ENCODE data around the gene THAP7. TPM values are rescaled to one million over a fixed set of nuclear protein-coding genes. Genes with fewer than 3 reads are reported as not detected.

THAP7 gene
- total and polyA plus RNA-seq, 2 of the 13 experiments (the other 11 are each of a cell fraction or from before 2014, with no cell fraction given), result 13.0 to 25.5 TPM

- TF ChIP-seq CTCF (CRISPR knock-in tag; IDR thresholded peaks at IDR 0.05), result peak; percentile 78
- TF ChIP-seq ZNF710 (CRISPR knock-in tag; IDR thresholded peaks at IDR 0.05; ENCODE audit: borderline replicate concordance), result peak; percentile 80
- peak; percentile 44; the same call in 1 of the 2 replicates for TF ChIP-seq NFKBIZ (CRISPR knock-in tag; IDR thresholded peaks at IDR 0.05)
- 0 out of 2 replicates have a peak, but pooled peaks have one; percentile 35 for TF ChIP-seq MAFG (CRISPR knock-in tag; IDR thresholded peaks at IDR 0.05)
- TF ChIP-seq ASH2L (IDR thresholded peaks at IDR 0.05; ENCODE audit: insufficient read length, low read depth, low read length), result peak; percentile 87
- TF ChIP-seq ZC3H13 (CRISPR knock-in tag; IDR thresholded peaks at IDR 0.05), result peak; percentile 77
- TF ChIP-seq MTA1 (CRISPR knock-in tag; IDR thresholded peaks at IDR 0.05; ENCODE audit: borderline replicate concordance), result peak; percentile 52; the same call in 1 of the 2 replicates
- TF ChIP-seq DDIT3 (CRISPR knock-in tag; IDR thresholded peaks at IDR 0.05), result no peak
- no peak for TF ChIP-seq NR3C1 (CRISPR knock-in tag; IDR thresholded peaks at IDR 0.05)
- TF ChIP-seq U2AF1 (optimal IDR thresholded peaks at IDR 0.05; ENCODE audit: low read depth, low read length), result peak; percentile 78
- peak; percentile 74; the same call in 1 of the 2 replicates for TF ChIP-seq ZFP1 (CRISPR knock-in tag; IDR thresholded peaks at IDR 0.05)
- peak; percentile 79 for TF ChIP-seq ZSCAN5A (CRISPR knock-in tag; IDR thresholded peaks at IDR 0.05; ENCODE audit: borderline replicate concordance)
- no peak for TF ChIP-seq HOXA7 (CRISPR knock-in tag; IDR thresholded peaks at IDR 0.05)
- TF ChIP-seq MED13 (CRISPR knock-in tag; IDR thresholded peaks at IDR 0.05), result peak; percentile 84; the same call in 1 of the 2 replicates
- peak; percentile 56; the same call in 1 of the 2 replicates for TF ChIP-seq GFI1 (CRISPR knock-in tag; IDR thresholded peaks at IDR 0.05; ENCODE audit: borderline replicate concordance)
- peak; percentile 97 for TF ChIP-seq ZFP91 (CRISPR knock-in tag; IDR thresholded peaks at IDR 0.05; ENCODE audit: borderline replicate concordance)
- TF ChIP-seq SSRP1 (CRISPR knock-in tag; IDR thresholded peaks at IDR 0.05), result 0 out of 2 replicates have a peak, but pooled peaks have one; percentile 44
Measured at GRCh38 chr22:20981787-20982562, 19.9 kb downstream of the THAP7 start, which contains the start of gene LZTR1 (continued).
